OCI-LY1 (cell line): ENCODE results near the gene OVOL1.

Source experiments
- H2AFZ ChIP-seq: fragments of 200-600 bp; sonication (generic), shearing (Covaris generic); 2 replicates; pipeline ENCODE4 v1.6.0; 2014; ENCODE audit warnings: antibody characterized with exemption, mild to moderate bottlenecking, low read length
- H3F3A ChIP-seq: fragments of 200-600 bp; sonication (generic), shearing (Covaris generic); 2 replicates; pipeline ENCODE4 v1.6.0; 2014; ENCODE audit warnings: mild to moderate bottlenecking, antibody characterized with exemption, low read length, moderate library complexity; ENCODE audit not compliant: insufficient read depth
- H3K27ac ChIP-seq: fragments of 200-600 bp; sonication (generic); 2 replicates; pipeline ENCODE4 v1.5.1; 2014; ENCODE audit warnings: low read length, mixed run types, mild to moderate bottlenecking, low read depth; ENCODE audit not compliant: poor library complexity, severe bottlenecking
- H3K27me3 ChIP-seq: fragments of 200-600 bp; sonication (generic); 2 replicates; pipeline ENCODE4 v1.6.0; 2014; ENCODE audit warnings: antibody characterized with exemption, mild to moderate bottlenecking, low read length, moderate library complexity; ENCODE audit not compliant: insufficient read depth
- H3K36me3 ChIP-seq: fragments of 200-600 bp; sonication (generic); 2 replicates; pipeline ENCODE4 v1.6.1; 2014; ENCODE audit warnings: mild to moderate bottlenecking, antibody characterized with exemption, low read length, moderate library complexity, mixed read lengths; ENCODE audit not compliant: insufficient read depth
- H3K4me1 ChIP-seq: fragments of 200-600 bp; sonication (generic); 2 replicates; pipeline ENCODE4 v1.5.1; 2014; ENCODE audit warnings: mild to moderate bottlenecking, low read length, moderate library complexity; ENCODE audit not compliant: insufficient read depth, severe bottlenecking
- H3K4me2 ChIP-seq: fragments of 200-600 bp; sonication (generic), shearing (Covaris generic); 2 replicates; pipeline ENCODE4 v1.6.1; 2014; ENCODE audit warnings: low read length
- H3K4me3 ChIP-seq: fragments of 200-600 bp; sonication (generic); 2 replicates; pipeline ENCODE4 v1.5.1; 2014; ENCODE audit warnings: low read length, low read depth, mild to moderate bottlenecking, mixed read lengths; ENCODE audit not compliant: poor library complexity, severe bottlenecking
- H3K79me2 ChIP-seq: fragments of 200-600 bp; shearing (Covaris generic); 2 replicates; pipeline ENCODE4 v1.6.1; 2016; ENCODE audit warnings: mixed run types, low read length, mixed read lengths; ENCODE audit not compliant: insufficient read depth
- H3K9ac ChIP-seq: fragments of 200-600 bp; sonication (generic), shearing (Covaris generic); 2 replicates; pipeline ENCODE4 v1.6.1; 2014; ENCODE audit warnings: mild to moderate bottlenecking, low read length, mixed read lengths
- H3K9me2 ChIP-seq: fragments of 200-600 bp; sonication (generic), shearing (Covaris generic); 2 replicates; pipeline ENCODE4 v1.6.1; 2014; ENCODE audit warnings: low read depth, mild to moderate bottlenecking, low read length, mixed read lengths
- H3K9me3 ChIP-seq: fragments of 200-600 bp; shearing (Covaris generic); 2 replicates; pipeline ENCODE4 v1.6.1; 2014; ENCODE audit warnings: low read length, mixed read lengths
- H4K20me1 ChIP-seq: fragments of 200-600 bp; sonication (generic), shearing (Covaris generic); 2 replicates; pipeline ENCODE4 v1.6.0; 2016; ENCODE audit warnings: mild to moderate bottlenecking, low read length; ENCODE audit not compliant: insufficient read depth
- EZH2 ChIP-seq: fragments of 200-600 bp; sonication (generic), shearing (Covaris generic); IDR thresholded peaks from 2 replicates; pipeline ENCODE4 v1.8.0; 2017; ENCODE audit warnings: borderline replicate concordance, mixed run types, mild to moderate bottlenecking, antibody characterized with exemption, low read length, moderate library complexity, mixed read lengths
- TF ChIP-seq, protein P1 (sequence below): fragments of 200-600 bp; sonication (generic), shearing (Covaris generic); IDR thresholded peaks from 2 replicates; pipeline ENCODE4 v1.5.1; 2017; ENCODE audit warnings: mild to moderate bottlenecking, antibody characterized with exemption, low read length, moderate library complexity, mixed read lengths

Gene OVOL1

DNA sequence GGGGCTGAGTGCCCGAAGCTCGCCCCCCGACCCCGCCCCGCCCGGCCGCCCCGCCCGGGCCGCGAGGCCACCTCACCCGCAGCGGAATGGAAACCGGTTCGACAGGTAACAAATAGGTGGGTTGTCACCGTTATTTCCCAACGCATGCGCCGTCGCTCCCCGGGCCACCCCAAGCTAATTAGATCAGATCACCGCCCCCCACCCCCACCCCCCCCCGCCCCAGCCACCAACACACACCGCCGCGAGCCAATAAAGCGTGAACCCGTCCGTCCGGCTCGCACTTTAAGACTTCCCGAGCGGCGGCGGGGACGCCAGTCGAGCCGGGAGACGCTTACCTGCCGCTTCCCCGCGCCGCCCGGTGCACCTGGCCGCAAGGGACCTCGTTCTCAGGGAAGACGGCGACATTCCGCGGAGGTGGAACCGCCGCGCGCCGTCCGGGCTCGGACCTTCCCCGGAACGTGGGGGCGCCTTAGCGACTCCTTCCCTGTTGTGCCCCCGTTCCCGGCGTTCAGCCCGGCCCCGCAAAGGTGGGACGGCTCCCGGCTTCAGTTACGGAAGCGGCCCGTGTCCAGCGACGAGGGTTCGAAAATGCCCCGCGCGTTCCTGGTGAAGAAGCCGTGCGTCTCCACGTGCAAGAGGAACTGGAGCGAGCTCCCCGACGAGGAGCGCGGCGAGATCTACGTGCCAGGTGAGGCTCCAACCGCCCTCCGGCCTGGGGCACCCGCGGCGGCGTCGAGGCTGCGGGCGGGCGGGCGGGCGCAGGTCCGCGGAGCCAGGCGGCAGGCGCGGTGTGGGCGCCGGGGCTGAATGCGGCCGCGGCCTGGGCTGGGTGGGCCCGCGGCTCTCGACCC, at the start of gene OVOL1:
Gene OVOL1 (plus strand): TSS at position 278 of the 851 bp plus-strand sequence. CDS start 311 bp downstream, at position 589.
- H4K20me1 ChIP-seq = no peaks in the 10 kb centered on the region
- no peaks in the 10 kb centered on the region for H3K9me2 ChIP-seq
- H3K36me3 ChIP-seq = no peaks in the 10 kb centered on the region
- H3K9ac ChIP-seq = no peak within 1 kb of the TSS
- H3K27ac ChIP-seq = no peak within 1 kb of the TSS
- H3K79me2 ChIP-seq = no peaks in the 10 kb centered on the region
- no peak within 1 kb of the TSS for H2AFZ ChIP-seq
- H3F3A ChIP-seq = no peaks in the 10 kb centered on the region
- peak within 1 kb of the TSS; percentile 46 for H3K4me2 ChIP-seq
- peaks cover 28% of the 10 kb centered on the region for H3K27me3 ChIP-seq
- no peak within 1 kb of the TSS for H3K4me3 ChIP-seq
- H3K9me3 ChIP-seq = no peaks in the 10 kb centered on the region
- TF ChIP-seq, protein P1, sequence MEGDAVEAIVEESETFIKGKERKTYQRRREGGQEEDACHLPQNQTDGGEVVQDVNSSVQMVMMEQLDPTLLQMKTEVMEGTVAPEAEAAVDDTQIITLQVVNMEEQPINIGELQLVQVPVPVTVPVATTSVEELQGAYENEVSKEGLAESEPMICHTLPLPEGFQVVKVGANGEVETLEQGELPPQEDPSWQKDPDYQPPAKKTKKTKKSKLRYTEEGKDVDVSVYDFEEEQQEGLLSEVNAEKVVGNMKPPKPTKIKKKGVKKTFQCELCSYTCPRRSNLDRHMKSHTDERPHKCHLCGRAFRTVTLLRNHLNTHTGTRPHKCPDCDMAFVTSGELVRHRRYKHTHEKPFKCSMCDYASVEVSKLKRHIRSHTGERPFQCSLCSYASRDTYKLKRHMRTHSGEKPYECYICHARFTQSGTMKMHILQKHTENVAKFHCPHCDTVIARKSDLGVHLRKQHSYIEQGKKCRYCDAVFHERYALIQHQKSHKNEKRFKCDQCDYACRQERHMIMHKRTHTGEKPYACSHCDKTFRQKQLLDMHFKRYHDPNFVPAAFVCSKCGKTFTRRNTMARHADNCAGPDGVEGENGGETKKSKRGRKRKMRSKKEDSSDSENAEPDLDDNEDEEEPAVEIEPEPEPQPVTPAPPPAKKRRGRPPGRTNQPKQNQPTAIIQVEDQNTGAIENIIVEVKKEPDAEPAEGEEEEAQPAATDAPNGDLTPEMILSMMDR = no peak
- no peak for TF ChIP-seq EZH2
- H3K4me1 ChIP-seq = peaks cover 23% of the 10 kb centered on the region

GRCh38 chr11:65739022-65739421, 47.8 kb upstream of the OVOL1 start:
- no peaks in the 10 kb centered on the region for H3K4me1 ChIP-seq
- no peak for TF ChIP-seq EZH2
- TF ChIP-seq, protein P1 = no peak
- H2AFZ ChIP-seq = no peak overlapping the region
- H3K27ac ChIP-seq = no peak overlapping the region
- H3K79me2 ChIP-seq = no peaks in the 10 kb centered on the region
- no peak overlapping the region for H3K4me3 ChIP-seq
- peaks cover 17% of the 10 kb centered on the region; the same call in 1 of the 2 replicates for H3K9me3 ChIP-seq
- H4K20me1 ChIP-seq = no peaks in the 10 kb centered on the region
- H3K9ac ChIP-seq = no peak overlapping the region
- peaks cover 9% of the 10 kb centered on the region; the same call in 1 of the 2 replicates for H3K27me3 ChIP-seq
- no peaks in the 10 kb centered on the region for H3K9me2 ChIP-seq
- H3F3A ChIP-seq = no peaks in the 10 kb centered on the region
- H3K4me2 ChIP-seq = no peak overlapping the region
- H3K36me3 ChIP-seq = no peaks in the 10 kb centered on the region; the same call in 1 of the 2 replicates

GRCh38 chr11:65741185-65741584, 45.7 kb upstream of the OVOL1 start:
- H3K27me3 ChIP-seq = peaks cover 9% of the 10 kb centered on the region; the same call in 1 of the 2 replicates
- H3K9ac ChIP-seq = no peak overlapping the region
- no peak overlapping the region for H2AFZ ChIP-seq
- no peaks in the 10 kb centered on the region for H3K4me1 ChIP-seq
- no peak overlapping the region for H3K4me2 ChIP-seq
- no peaks in the 10 kb centered on the region for H4K20me1 ChIP-seq
- H3K9me3 ChIP-seq = peaks cover 15% of the 10 kb centered on the region; the same call in 1 of the 2 replicates
- no peak for TF ChIP-seq EZH2
- TF ChIP-seq, protein P1 = no peak
- H3K4me3 ChIP-seq = no peak overlapping the region
- no peak overlapping the region for H3K27ac ChIP-seq
- H3K79me2 ChIP-seq = no peaks in the 10 kb centered on the region
- no peaks in the 10 kb centered on the region; the same call in 1 of the 2 replicates for H3K36me3 ChIP-seq
- H3K9me2 ChIP-seq = no peaks in the 10 kb centered on the region
- no peaks in the 10 kb centered on the region for H3F3A ChIP-seq
